NCI-H446 treated with DMSO at 0.1 percent for 48 hours (cell line): ENCODE data around the gene GUCA2A.
"Not testable (repeated sequence)": the region's sequence is repeated elsewhere in the genome, so short reads cannot be mapped to it uniquely, and the experiment has no call there.

Experiments
- DNase-seq: peaks from one replicate; lab custom pipeline; 2025; lab: John Stamatoyannopoulos, UW

GUCA2A gene

GRCh38 chr1:42164551-42165420, at the start of gene GUCA2A:
TSS of gene GUCA2A (minus strand) at chr1:42164745. CDS start at chr1:42164712, 33 bp downstream.
- DNase-seq = no peak

DNA sequence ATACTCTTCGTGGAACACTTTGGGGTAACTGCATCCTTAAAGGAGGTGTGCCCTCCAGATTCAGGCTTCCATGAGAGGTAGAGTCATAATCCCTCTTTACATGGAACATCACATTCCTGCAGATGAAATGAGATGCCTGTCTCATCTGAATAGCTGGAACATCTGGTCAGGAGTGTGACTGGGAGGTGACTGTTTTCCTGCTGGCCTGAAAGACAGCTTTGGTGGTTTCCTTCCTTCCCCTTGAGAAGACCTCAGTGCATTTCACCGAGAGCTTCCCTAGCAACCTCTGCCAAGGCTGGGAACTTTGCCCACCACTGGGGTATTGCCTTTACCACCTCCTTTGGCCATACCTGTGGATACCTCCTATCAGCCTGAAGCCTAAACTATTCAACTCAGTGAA, 46.7 kb upstream of the GUCA2A start:
- no peak for DNase-seq

DNA sequence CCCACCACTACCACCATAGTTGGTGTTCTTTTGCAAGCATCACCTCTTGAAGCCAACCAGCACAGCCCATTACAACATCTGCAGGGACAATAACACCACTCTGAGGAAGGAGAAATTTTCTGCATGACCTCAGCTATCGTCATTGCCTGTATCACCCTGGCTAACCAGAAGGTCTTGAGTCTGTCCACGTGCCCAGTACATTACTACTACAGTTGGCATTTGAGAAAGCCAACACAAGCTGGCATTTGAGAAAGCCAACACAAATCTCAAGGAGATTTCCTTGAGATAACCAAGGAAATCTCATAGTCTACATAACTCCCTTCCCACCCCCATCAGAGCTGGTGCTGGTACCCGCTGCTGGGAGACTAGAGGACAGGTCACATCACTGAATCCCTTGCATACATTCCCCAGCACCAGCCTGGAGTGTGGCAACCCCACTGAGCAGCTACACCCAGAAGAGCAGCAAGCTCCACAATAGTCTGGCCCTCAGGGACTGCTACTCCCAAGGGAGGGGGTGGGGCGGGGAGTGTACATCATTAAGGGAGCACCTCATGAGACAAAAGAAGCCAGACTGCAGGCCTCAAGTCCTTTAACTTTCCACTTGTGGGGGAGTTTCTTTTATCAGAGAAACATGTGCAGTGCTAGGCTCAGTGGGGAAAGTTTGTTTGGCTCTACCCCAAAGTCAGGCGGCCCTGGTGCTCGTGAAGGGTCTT, 46.0 kb upstream of the GUCA2A start:
- no peak for DNase-seq

DNA sequence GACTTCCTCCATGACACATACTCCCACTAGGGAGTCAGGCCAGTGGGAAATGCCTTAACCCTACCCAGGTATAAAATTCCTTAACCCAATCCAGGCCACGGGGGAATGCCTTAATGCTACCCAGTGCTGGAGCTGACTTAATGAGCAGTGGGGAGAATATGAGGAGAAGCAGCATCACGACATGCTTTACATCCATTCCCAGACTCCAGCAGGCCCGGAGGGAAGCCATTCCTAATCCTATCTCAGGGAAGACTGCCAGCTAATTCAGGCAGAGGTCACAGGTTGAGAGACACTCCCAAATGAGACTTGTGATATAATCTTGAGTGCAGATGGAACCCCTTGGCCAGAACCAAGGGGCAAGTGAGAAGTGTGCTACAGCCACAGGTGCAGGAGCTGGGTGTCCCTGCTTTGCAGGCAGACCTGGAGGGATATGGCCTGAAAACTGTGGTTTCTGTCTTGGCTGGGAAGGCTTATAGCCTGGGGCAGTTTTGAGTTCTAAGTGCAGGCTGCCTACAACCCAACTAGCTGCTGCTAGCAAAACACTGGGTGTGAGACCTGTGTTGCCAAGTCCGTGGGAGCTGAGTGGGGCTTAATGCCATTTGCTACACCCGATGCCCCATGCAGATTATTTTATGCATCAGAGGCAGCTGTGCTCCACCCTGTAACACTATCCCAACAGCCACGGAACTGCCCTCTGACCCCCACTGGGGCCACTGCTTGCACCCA, 45.1 kb upstream of the GUCA2A start:
- no peak for DNase-seq

GRCh38 chr1:42206930-42207329, 42.4 kb upstream of the GUCA2A start:
- DNase-seq = not testable (repeated sequence)

DNA sequence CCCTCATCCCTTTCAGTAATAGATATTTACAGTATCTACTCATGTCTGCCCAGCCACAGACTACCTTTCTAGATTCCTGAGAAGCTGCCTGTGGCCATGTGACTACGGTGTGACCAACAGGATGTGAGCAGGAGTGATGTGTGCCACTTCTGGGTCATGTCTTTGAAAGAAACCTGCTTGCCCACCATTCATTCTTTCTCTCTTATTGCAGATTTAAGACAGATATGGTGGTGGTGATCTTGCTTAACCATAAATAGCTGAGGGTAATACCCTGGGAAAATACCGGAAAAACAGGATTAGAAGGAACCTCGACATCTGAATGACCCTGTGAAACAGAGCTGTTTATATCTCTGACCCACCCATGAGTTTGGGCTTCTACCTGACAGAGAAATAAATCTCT, 41.6 kb upstream of the GUCA2A start:
- DNase-seq = no peak

DNA sequence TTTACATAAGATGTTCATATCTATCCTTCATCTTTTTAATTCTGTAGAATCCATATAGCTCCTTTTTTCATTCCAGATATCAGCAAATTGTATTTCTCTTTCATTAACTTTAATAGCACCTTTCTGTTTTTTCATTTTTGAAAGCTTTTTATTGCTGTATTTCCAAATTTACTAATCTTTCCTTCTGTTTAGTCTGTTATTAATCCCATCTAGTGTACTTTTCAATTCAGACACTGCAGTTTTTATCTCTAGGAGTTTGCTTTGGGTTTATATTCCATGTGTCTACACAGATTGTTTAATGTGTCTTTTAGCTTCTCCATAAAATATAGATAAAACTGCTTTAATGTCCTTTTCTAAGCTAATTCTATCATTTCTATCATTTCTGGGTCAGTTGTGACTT, 37.4 kb upstream of the GUCA2A start:
- no peak for DNase-seq

DNA sequence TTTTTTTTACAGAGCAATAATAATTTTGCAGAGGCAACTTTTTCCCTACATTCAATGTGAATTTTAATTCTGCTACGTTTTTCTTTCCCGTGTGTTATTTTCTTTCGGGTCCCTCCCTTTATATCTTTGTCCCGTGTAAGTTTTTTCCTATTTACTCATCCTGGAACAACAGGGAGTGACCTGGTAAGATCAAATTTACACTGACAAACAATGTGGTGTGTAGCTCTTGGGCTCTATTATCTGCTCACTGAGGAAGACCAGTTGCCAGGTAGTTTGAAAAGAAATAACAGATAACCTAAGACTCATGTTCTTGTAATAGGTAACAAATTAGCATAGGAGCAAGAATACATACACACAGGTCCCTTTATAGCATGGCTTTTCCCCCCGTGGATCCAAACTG, 33.7 kb upstream of the GUCA2A start:
- DNase-seq = no peak

- DNase-seq = no peak
These were observed 31.3 kb upstream of the GUCA2A start for GRCh38 chr1:42195841-42196240.

DNA sequence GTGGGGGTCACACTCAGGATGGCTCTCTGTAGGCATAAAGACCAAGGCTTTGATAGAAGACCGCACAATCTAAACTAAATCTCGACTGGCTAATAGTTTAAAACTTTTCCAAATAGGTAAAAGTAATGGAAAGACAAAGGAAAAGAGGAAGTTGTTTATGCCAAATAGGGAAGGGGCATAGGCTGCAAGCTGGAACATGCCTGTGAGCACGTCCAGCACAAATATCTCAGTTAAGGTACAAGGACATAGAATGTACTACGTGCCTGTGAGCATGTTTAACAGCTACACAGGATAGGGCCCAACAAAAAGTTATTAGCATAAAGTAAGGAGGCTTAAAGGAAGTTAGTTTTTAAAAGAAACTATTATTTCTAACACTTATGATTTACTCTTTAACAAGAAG, 27.6 kb upstream of the GUCA2A start:
- DNase-seq = no peak

GRCh38 chr1:42191319-42191718, 26.8 kb upstream of the GUCA2A start:
- DNase-seq = no peak

DNA sequence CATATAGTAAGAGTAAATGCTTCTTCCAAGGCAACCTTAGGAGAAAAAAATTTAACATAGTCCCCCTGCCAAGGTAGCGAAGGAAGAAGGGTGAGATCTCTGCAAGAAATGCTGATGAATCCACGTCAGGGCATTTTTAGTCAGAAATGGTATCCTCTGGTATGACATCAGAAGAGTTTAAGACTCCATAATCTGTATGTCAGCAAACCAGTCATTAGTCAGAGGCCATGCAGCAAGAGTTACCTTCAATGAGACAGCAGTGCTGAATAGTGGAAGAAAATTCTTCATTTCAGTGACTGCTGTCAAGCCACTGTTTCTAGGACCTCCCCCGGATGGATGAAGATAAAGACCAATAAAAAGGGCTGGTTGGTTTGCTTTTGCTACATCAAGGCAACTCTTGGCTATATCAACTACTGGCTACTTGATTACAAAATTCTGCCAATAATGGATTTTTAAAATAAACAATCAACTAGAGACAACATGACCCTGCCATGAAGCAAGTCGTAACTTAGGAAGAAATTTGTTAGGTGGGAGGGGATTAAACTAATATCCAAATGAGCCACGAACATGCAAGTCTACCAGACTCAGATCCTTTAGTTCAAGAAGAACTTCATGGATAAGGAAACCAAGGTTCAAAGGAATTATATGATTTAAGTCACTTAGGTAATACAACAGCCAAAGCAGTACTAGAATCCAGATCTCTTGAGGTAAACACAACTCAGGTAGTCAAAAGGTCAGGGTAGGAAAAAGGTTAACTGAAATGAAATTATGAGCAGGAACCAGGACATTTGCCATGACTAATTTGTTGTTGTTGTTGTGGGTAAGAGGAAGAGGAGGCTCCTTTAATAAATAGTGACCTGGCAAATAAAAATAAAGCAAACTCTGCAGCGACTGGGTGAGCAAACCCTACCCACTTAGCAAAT, 25.6 kb upstream of the GUCA2A start:
- DNase-seq = no peak

DNA sequence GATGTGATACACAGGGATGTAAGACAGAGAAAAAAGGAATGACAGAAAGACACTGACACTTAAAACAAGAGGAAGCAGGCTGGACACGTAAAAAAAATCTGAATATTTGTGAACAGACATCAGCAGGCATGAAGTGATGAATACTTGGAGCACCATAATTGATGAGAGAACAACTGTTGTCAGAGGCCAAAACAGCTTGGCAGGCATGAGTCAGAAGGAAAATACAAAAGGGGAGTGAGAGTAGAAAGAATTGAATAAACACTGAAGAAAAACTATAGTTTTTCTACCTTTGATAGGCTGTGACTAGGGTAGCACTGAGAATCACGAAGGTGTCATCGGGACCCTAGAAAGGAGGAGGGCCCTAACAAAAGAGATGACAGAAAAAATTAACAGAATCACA, 21.6 kb upstream of the GUCA2A start:
- peak; percentile 50 for DNase-seq

GRCh38 chr1:42184616-42185015, 20.1 kb upstream of the GUCA2A start:
- no peak for DNase-seq

DNA sequence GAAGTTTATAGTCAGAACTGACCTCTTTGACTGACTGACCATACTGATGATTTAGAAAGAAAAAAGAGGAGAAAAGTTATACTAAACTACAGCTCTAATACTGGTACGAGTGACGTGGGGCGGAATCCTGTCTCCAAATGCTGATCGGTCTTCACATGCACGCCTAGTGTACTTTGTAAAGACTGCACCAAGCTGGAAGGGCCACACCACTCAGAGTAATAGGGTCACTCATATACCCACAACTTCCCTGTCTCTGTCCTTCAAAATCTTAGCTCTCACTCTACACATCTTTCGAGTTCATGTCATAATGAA, 19.4 kb upstream of the GUCA2A start:
- no peak for DNase-seq

DNA sequence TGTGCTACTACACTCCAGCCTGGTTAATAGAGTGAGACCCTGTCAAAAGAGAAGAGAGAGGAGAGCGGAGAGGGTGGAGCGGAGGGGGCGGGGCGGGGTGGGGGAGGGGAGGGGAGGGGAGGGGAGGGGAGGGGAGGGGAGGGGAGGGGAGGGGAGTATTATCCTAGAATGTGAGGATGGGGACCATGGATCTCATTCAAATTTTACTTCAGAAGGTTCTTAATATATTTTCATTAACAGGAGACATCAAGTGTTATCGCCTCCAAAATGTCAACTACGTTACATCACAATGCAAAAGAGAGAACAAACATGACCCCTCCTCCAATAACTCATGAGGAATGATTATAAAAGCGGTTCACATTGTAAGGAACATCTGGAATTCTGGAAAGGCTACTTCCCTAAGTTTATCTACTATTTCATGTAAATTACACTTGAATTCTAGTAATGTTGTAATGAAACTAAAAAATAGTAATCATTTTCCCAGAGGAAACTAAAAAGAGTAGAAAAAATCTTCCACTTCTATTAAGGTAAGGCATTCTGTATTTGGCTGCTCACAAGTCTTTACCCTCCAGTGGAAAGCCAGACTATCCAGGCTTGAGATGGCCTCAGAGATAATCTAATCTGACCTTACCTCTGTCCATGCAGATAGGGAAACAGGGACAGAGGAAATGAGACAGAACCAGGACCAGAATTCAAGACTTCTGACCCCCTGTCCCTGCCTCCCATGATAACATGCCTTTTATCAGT, 18.8 kb upstream of the GUCA2A start:
- DNase-seq = no peak

- DNase-seq = no peak
These were observed 17.1 kb upstream of the GUCA2A start for GRCh38 chr1:42181687-42182086.

- no peak for DNase-seq
These were observed 15.4 kb upstream of the GUCA2A start for GRCh38 chr1:42179900-42180329.

DNA sequence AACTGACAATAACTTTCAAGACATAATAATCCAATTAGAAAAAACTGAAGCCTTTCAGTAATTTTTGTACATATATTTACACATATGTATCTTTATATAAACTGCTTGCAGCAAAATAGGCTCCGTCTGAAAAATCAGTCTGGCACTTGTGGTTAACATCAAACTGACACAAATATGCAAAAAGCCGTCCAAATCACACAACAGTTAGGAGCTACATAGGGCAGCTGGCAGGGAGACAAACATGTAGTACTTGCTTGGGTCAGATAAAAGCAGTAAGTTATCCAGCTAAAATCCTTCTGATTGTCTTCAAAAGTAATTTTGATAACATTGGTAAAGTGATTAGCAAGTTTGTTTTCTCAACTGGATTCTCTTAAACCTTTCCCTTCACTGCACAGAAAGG, 14.7 kb upstream of the GUCA2A start:
- DNase-seq = no peak

DNA sequence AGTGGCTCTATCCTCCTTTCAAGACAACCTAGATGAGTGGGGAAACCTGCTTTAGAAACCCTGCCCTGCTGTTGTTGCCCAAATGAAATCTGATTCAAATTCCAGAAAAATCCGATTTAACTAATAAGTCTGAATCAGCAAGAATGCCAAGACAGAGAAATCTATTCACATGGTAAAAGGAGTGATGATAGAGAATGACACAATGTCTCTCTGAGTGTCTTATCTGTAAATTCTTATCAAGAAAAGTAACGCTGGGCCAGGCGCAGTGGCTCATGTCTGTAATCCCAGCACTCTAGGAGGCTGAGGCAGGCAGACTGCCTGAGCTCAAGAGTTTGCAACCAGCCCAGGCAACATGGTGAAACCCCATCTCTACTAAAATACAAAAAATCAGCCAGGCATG, 13.7 kb upstream of the GUCA2A start:
- no peak for DNase-seq

GRCh38 chr1:42177541-42177981, 13.0 kb upstream of the GUCA2A start:
- peak; percentile 84 for DNase-seq
